Heart left ventricle (tissue), 13 donors: Measurements from ENCODE around the gene PANX2.

Experiments used
- POLR2A ChIP-seq, 2 donors: fragments of 450-650 bp; IDR thresholded peaks; one replicate each; pipeline ENCODE4 v1.6.1; 2017; ENCODE audit warnings: antibody characterized with exemption in 2 of 2, mild to moderate bottlenecking in 2 of 2, moderate library complexity in 2 of 2
- TF ChIP-seq, protein P1 (sequence below), 12 donors: fragments of 200-600 bp; sonication (generic) in 4 of 12; IDR thresholded peaks; one replicate each; pipeline versions ENCODE4 v1.5.0 to v1.8.0; 2018 to 2022; ENCODE audit warnings: antibody characterized with exemption in 12 of 12, mild to moderate bottlenecking in 5 of 12
- donor health status: ischemic (EF 13 %, LVEDD 7.1; RV severe dilation, severe dysfunction).
- donor health status: DM: no; HTN: yes; CAD: no.
- donor health status: DM: no; HTN: no; CAD: no.
- donor health status: ischemic (EF 25% LVEDD 6.9; RV normal size, moderate dysfunction).
- donor health status: ischemic (EF 25% LVEDD 5.7; RV mildly dilated, moderate dysfunction).
- donor health status: ischemic (EF 35%, LVEDD 5.7; RV mildly dilated, moderate dysfunction).
- donor health status: nonischemic (EF 11% LVEDD 7.7; RV severe dilation, severe dysfunction).
- donor health status: DM: yes; HTN: yes; CAD: no.
- donor health status: PGD.
- donor health status: ischemic (EF 29% LVEDD 5.4; RV normal size, mild dysfunction).
- donor health status: nonischemic (EF 23%, LVEDD 6.1; RV moderate dilation, normal function).

- TF ChIP-seq, protein P1, sequence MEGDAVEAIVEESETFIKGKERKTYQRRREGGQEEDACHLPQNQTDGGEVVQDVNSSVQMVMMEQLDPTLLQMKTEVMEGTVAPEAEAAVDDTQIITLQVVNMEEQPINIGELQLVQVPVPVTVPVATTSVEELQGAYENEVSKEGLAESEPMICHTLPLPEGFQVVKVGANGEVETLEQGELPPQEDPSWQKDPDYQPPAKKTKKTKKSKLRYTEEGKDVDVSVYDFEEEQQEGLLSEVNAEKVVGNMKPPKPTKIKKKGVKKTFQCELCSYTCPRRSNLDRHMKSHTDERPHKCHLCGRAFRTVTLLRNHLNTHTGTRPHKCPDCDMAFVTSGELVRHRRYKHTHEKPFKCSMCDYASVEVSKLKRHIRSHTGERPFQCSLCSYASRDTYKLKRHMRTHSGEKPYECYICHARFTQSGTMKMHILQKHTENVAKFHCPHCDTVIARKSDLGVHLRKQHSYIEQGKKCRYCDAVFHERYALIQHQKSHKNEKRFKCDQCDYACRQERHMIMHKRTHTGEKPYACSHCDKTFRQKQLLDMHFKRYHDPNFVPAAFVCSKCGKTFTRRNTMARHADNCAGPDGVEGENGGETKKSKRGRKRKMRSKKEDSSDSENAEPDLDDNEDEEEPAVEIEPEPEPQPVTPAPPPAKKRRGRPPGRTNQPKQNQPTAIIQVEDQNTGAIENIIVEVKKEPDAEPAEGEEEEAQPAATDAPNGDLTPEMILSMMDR (IDR thresholded peaks at IDR 0.05) = no peak
- TF ChIP-seq POLR2A (IDR thresholded peaks at IDR 0.05) = no peak
Observed at GRCh38 chr22:50177537-50178470, 7.3 kb downstream of the PANX2 start.
